Measurements from ENCODE around the gene TET2.

GRCh38 chr4:105194328-105195231, 47.9 kb downstream of the TET2 start:
- no peak for TF ChIP-seq POLR2A (IDR thresholded peaks at IDR 0.05; ENCODE audit: low read depth)
- TF ChIP-seq EP300 (IDR thresholded peaks at IDR 0.05), result no peak
